A673 (cell line): ENCODE measurements around the gene TRAPPC12.

Experiments used
- EZH2 ChIP-seq: fragments of 200-600 bp; sonication (generic); IDR thresholded peaks from 2 replicates; pipeline ENCODE4 v1.6.1; 2017; ENCODE audit warnings: borderline replicate concordance, low read depth, mild to moderate bottlenecking, mixed read lengths, antibody characterized with exemption, low read length; ENCODE audit not compliant: poor library complexity, severe bottlenecking
- TF ChIP-seq, protein P1 (sequence below): fragments of 300-800, 200-600 bp; sonication (generic); conservative IDR thresholded peaks from 2 replicates; pipeline ENCODE4 v1.5.1; 2017; ENCODE audit warnings: low read depth, mild to moderate bottlenecking, antibody characterized with exemption, low read length, moderate library complexity, mixed read lengths

DNA sequence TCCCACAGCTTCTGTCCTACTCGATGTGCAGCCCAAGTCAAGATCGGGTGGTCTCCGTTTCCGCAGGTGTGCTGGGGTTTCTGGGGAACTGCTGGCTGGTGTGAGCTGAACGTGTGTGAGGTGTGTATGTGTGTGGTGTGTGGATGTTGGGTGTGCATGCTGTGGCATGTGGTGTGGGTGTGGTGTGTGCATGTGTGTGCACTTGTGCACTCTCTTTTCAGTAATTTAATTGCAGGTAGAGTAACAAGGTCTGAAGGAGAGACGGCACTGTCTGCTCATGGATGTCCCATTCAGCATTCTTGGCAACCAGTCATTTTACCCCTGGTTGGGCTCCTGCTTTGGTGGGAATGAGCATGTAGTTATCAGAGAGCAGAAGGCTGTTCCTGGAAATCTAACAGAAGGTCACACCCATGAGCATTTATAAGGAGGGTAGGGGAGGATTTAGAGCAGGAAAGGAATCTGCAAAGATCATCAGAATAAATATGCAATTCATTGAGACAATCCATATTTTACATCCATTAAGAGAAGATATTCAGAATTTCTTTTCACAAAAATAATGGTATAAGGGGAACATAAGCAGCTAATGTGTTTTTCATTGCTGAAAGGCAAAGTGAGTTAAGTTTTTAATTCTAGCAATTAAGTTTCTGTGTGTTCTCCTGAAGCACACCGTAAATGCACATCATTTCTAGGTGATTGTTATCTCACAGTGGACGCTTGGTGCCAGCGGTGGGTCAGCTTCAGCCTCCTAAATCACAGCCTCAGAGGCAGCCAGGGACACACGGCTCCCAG is 79.1 kb downstream of the TRAPPC12 start:
- TF ChIP-seq, protein P1, sequence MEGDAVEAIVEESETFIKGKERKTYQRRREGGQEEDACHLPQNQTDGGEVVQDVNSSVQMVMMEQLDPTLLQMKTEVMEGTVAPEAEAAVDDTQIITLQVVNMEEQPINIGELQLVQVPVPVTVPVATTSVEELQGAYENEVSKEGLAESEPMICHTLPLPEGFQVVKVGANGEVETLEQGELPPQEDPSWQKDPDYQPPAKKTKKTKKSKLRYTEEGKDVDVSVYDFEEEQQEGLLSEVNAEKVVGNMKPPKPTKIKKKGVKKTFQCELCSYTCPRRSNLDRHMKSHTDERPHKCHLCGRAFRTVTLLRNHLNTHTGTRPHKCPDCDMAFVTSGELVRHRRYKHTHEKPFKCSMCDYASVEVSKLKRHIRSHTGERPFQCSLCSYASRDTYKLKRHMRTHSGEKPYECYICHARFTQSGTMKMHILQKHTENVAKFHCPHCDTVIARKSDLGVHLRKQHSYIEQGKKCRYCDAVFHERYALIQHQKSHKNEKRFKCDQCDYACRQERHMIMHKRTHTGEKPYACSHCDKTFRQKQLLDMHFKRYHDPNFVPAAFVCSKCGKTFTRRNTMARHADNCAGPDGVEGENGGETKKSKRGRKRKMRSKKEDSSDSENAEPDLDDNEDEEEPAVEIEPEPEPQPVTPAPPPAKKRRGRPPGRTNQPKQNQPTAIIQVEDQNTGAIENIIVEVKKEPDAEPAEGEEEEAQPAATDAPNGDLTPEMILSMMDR, result no peak
- TF ChIP-seq EZH2, result no peak
